Measurements from ENCODE around the gene SNRNP35.

The SNRNP35 gene

GRCh38 chr12:123436017-123436964, 21.6 kb upstream of the SNRNP35 start, which contains the start of gene RILPL2:
Gene RILPL2 (minus strand): TSS chr12:123436684. CDS start chr12:123436420, 264 bp downstream.
- ATAC-seq: peak; percentile 98
- no peak for TF ChIP-seq ZC3H10 (CRISPR knock-in tag; IDR thresholded peaks at IDR 0.05)
- no peak for TF ChIP-seq CREB5 (CRISPR knock-in tag; IDR thresholded peaks at IDR 0.05; ENCODE audit: low read depth)
- no peak for TF ChIP-seq PPARA (CRISPR knock-in tag; IDR thresholded peaks at IDR 0.05; ENCODE audit: borderline replicate concordance)
- no peak for TF ChIP-seq GLIS3 (CRISPR knock-in tag; IDR thresholded peaks at IDR 0.05)
- TF ChIP-seq BACH2 (CRISPR knock-in tag; IDR thresholded peaks at IDR 0.05; ENCODE audit: borderline replicate concordance): no peak

GRCh38 chr12:123441523-123442164, 16.3 kb upstream of the SNRNP35 start:
- no peak for ATAC-seq

DNA sequence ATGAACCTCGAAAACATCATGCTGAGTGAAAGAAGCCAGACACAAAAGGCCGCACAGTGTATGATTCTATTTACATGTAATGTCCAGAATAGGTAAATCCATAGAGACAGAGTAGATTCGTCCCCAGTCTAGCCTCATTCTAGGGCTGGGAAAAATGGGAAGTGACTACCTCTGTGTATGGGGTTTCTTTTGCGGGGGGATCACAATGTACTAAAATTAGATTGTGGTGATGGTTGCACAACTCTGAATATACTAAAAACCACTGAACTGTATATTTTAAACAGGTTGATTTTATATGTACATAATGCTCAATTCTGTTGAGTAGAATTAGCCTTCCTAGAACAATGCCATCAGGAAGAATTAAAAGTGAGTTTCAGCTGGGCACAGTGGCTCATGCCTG, 15.2 kb upstream of the SNRNP35 start:
- TF ChIP-seq ZNF70 (CRISPR knock-in tag; IDR thresholded peaks at IDR 0.05) (no peak), ARNTL (CRISPR knock-in tag; IDR thresholded peaks at IDR 0.05; ENCODE audit: borderline replicate concordance, low read depth) (no peak), RARB (CRISPR knock-in tag; IDR thresholded peaks at IDR 0.05) (no peak), TOX (CRISPR knock-in tag; IDR thresholded peaks at IDR 0.05; ENCODE audit: borderline replicate concordance) (no peak), TCF4 (CRISPR knock-in tag; IDR thresholded peaks at IDR 0.05; ENCODE audit: borderline replicate concordance) (no peak), OSR1 (CRISPR knock-in tag; IDR thresholded peaks at IDR 0.05) (no peak), ISL1 (CRISPR knock-in tag; IDR thresholded peaks at IDR 0.05) (no peak), ZNF565 (CRISPR knock-in tag; conservative IDR thresholded peaks at IDR 0.05; ENCODE audit: low read depth) (no peak), GLIS3 (CRISPR knock-in tag; IDR thresholded peaks at IDR 0.05) (no peak), ZC3H10 (CRISPR knock-in tag; IDR thresholded peaks at IDR 0.05) (no peak)
- TF ChIP-seq, protein P1, sequence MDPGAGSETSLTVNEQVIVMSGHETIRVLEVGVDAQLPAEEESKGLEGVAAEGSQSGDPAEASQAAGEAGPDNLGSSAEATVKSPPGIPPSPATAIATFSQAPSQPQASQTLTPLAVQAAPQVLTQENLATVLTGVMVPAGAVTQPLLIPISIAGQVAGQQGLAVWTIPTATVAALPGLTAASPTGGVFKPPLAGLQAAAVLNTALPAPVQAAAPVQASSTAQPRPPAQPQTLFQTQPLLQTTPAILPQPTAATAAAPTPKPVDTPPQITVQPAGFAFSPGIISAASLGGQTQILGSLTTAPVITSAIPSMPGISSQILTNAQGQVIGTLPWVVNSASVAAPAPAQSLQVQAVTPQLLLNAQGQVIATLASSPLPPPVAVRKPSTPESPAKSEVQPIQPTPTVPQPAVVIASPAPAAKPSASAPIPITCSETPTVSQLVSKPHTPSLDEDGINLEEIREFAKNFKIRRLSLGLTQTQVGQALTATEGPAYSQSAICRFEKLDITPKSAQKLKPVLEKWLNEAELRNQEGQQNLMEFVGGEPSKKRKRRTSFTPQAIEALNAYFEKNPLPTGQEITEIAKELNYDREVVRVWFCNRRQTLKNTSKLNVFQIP (CRISPR knock-in tag; IDR thresholded peaks at IDR 0.05; ENCODE audit: borderline replicate concordance, low read depth): no peak
- TF ChIP-seq, protein P2, sequence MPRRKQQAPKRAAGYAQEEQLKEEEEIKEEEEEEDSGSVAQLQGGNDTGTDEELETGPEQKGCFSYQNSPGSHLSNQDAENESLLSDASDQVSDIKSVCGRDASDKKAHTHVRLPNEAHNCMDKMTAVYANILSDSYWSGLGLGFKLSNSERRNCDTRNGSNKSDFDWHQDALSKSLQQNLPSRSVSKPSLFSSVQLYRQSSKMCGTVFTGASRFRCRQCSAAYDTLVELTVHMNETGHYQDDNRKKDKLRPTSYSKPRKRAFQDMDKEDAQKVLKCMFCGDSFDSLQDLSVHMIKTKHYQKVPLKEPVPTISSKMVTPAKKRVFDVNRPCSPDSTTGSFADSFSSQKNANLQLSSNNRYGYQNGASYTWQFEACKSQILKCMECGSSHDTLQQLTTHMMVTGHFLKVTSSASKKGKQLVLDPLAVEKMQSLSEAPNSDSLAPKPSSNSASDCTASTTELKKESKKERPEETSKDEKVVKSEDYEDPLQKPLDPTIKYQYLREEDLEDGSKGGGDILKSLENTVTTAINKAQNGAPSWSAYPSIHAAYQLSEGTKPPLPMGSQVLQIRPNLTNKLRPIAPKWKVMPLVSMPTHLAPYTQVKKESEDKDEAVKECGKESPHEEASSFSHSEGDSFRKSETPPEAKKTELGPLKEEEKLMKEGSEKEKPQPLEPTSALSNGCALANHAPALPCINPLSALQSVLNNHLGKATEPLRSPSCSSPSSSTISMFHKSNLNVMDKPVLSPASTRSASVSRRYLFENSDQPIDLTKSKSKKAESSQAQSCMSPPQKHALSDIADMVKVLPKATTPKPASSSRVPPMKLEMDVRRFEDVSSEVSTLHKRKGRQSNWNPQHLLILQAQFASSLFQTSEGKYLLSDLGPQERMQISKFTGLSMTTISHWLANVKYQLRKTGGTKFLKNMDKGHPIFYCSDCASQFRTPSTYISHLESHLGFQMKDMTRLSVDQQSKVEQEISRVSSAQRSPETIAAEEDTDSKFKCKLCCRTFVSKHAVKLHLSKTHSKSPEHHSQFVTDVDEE (CRISPR knock-in tag; IDR thresholded peaks at IDR 0.05): no peak
- no peak for ATAC-seq

More at GRCh38 chr12:123441523-123442164, 16.3 kb upstream of the SNRNP35 start:
- TF ChIP-seq ESRRG (CRISPR knock-in tag; IDR thresholded peaks at IDR 0.05): no peak
- TF ChIP-seq OSR1 (CRISPR knock-in tag; IDR thresholded peaks at IDR 0.05): no peak
- TF ChIP-seq RARB (CRISPR knock-in tag; IDR thresholded peaks at IDR 0.05): no peak
- TF ChIP-seq TOX (CRISPR knock-in tag; IDR thresholded peaks at IDR 0.05; ENCODE audit: borderline replicate concordance): no peak
- no peak for TF ChIP-seq CSDC2 (CRISPR knock-in tag; IDR thresholded peaks at IDR 0.05)
- TF ChIP-seq GLIS3 (CRISPR knock-in tag; IDR thresholded peaks at IDR 0.05): no peak
- TF ChIP-seq ARNTL (CRISPR knock-in tag; IDR thresholded peaks at IDR 0.05; ENCODE audit: borderline replicate concordance, low read depth): no peak
- TF ChIP-seq PPARA (CRISPR knock-in tag; IDR thresholded peaks at IDR 0.05; ENCODE audit: borderline replicate concordance): no peak
- no peak for TF ChIP-seq ISL1 (CRISPR knock-in tag; IDR thresholded peaks at IDR 0.05)
- TF ChIP-seq TCF4 (CRISPR knock-in tag; IDR thresholded peaks at IDR 0.05; ENCODE audit: borderline replicate concordance): no peak
- TF ChIP-seq ZNF70 (CRISPR knock-in tag; IDR thresholded peaks at IDR 0.05): no peak
- TF ChIP-seq ZNF565 (CRISPR knock-in tag; conservative IDR thresholded peaks at IDR 0.05; ENCODE audit: low read depth): no peak
- TF ChIP-seq, protein P3, sequence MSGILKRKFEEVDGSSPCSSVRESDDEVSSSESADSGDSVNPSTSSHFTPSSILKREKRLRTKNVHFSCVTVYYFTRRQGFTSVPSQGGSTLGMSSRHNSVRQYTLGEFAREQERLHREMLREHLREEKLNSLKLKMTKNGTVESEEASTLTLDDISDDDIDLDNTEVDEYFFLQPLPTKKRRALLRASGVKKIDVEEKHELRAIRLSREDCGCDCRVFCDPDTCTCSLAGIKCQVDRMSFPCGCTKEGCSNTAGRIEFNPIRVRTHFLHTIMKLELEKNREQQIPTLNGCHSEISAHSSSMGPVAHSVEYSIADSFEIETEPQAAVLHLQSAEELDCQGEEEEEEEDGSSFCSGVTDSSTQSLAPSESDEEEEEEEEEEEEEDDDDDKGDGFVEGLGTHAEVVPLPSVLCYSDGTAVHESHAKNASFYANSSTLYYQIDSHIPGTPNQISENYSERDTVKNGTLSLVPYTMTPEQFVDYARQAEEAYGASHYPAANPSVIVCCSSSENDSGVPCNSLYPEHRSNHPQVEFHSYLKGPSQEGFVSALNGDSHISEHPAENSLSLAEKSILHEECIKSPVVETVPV (CRISPR knock-in tag; IDR thresholded peaks at IDR 0.05): no peak
- no peak for TF ChIP-seq PATZ1 (CRISPR knock-in tag; IDR thresholded peaks at IDR 0.05; ENCODE audit: borderline replicate concordance)
